Glomerular visceral epithelial cell (primary cell): ENCODE measurements around the gene PROX1.

Source experiments
- DNase-seq: peaks from one replicate; pipeline ENCODE4 v3.0.0-alpha.2; 2016; ENCODE audit errors: extremely low spot score

Gene PROX1, protein sequence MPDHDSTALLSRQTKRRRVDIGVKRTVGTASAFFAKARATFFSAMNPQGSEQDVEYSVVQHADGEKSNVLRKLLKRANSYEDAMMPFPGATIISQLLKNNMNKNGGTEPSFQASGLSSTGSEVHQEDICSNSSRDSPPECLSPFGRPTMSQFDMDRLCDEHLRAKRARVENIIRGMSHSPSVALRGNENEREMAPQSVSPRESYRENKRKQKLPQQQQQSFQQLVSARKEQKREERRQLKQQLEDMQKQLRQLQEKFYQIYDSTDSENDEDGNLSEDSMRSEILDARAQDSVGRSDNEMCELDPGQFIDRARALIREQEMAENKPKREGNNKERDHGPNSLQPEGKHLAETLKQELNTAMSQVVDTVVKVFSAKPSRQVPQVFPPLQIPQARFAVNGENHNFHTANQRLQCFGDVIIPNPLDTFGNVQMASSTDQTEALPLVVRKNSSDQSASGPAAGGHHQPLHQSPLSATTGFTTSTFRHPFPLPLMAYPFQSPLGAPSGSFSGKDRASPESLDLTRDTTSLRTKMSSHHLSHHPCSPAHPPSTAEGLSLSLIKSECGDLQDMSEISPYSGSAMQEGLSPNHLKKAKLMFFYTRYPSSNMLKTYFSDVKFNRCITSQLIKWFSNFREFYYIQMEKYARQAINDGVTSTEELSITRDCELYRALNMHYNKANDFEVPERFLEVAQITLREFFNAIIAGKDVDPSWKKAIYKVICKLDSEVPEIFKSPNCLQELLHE

DNA sequence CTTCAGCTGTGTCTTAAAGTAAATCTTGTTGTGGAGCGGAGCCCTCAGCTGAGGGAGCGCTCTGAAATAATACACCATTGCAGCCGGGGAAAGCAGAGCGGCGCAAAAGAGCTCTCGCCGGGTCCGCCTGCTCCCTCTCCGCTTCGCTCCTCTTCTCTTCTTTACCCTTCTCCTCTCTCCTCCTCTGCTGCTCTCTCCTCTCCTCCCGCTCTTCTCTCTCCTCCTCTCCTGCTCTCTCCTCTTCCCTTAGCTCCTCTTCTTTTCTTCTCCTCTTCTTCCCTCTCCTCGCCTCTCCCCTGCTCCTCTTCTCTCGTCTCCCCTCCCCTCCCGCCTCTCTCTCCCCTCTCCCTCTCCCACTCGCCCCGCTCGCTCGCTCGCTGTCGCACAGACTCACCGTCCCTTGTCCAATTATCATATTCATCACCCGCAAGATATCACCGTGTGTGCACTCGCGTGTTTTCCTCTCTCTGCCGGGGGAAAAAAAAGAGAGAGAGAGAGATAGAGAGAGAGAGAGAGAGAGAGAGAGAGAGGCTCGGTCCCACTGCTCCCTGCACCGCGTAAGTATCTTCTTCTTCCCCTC, at the start of gene PROX1:
Gene PROX1 (plus strand): TSS at position 47 of the 580 bp plus-strand sequence. CDS start 8,563 bp downstream, outside the sequence.
- peak; percentile 67 for DNase-seq

DNA sequence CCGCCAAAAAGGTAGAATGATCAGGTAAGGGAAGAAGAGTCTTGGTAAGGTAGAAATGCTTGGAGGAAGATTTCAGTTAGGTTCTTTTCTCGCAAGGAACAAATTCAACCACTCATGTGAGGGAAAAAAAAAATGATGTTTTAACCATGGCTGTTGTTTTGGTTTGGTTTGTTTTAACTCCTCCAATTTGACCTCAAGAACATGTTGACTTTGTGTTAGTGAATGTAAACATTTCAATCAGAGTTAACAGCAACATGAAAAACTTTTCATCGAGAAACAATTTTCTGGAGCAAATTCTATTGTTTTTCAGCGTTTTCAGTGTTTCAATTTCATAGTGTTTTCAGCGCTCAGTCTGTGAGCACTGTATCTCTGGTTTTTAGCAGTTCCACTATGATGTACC, 49.0 kb upstream of the PROX1 start:
- no peak for DNase-seq

DNA sequence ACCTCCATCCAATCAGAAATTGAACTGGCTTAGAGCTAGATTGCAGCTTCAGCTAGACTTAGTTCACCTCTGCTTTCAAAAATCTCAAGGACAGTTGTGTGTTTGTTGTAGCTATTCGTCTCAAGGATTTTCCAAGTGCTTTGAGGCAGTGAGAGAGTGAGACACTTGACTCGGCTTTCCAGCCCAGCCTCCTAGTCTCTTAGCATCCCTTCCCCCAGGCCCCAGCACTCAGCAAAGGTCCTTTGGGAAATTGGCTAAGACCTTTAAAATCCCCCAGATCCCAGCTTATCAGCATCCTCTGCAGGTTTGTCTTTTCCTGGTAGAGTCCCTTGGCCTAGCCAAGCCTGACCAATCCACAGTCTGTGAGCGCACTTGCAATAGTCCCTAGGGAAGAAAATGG, 47.9 kb upstream of the PROX1 start:
- no peak for DNase-seq

DNA sequence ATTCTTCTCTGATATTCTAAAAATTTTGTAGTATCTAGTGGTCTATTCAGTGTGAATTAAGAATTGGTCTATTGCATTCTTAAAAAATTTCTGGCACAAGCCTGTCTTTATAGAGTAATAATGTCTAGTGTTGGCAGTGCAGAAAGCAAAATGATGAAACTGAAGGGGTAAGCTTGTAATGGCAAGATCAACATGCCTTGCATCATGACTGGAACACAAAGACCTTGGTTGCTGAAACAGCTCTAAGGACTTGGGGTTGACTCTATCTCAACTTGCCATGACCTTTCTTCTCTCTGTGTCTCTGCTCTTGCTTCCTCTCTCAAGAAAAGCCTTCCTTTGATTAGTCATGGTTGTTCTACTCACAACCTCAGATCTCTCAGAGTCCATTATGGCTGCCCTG, 46.8 kb upstream of the PROX1 start:
- no peak for DNase-seq

DNA sequence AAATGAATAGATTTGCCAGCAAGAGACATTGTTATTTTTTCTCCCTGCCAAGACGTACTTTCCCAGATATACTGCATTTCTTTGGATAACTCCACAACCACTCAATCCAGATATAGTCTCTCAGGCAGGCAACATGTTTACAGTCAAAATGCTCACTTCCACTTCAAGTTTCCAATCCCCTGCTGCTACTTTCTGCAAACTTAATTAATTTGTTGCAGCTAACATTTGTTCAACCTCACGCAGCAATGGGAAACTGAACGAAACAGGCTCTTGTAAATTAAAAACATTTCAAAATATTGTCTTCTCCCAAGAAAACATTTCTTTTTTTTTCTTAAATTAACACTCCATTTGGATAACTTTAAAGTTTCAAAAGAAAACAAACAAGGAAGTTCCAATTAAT, 45.7 kb upstream of the PROX1 start:
- no peak for DNase-seq

DNA sequence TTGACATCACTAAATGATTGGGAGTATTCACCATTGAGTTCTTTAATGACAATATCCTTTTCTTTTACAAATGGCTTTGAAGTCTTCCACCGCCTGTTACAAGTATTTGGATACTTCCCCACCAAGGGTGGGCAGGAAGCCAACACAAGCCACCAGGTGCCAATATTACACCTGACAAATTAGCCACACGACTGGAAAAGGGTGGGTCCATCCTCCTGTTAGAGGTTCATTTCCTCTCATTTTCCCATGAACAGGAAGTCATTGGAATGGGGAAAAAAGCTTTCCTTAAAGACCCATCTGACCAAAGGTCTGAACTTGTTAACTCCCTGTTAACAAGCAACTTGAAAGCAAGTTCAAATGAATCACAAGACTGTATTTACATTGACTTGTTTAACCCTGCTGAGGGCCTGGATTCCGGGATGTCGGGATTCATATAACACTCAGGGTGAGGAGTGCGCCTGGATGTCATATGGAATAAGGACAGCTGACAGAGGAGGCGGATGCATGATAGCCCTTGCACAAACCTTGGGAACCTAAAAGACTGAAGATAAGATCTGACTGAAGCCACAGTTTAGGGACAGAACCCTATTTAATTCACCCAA, 40.5 kb upstream of the PROX1 start:
- no peak for DNase-seq

DNA sequence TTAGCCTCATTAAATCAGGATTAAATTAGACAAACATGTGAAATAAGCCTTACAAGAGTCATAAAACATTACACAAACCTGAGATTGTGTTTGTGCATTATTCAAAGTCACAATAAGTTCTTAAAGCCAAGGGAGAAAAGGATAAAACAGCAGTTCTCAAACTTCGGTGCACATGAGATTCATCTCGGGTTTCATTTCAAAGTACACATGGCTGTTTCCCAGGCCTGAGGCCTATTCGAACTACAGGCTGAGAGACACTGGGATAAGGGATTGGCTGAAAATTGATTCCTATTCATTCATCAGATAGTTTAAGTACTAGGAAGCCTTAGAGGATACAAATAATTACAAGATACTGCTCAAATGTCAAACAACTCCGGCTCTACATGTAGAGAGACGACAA, 35.9 kb upstream of the PROX1 start:
- DNase-seq = no peak

DNA sequence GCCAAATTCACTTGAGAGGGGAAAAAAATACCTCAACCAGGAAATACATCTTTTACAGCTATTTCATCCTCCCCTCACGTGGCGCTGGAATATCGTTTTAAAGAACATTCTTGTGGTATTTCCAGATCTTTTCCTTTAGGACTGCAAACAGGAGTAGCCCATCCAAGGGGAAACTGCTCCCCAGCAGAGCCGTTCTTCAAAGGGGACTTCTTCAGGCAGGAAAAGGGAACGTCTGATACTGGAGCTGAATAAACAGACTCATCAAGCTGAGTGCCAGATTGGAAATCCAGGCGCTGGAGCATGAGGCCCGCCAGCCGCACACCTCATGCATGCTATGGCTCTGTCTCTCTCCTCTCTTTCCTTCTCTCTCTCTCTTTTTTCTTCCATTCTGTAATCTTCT, 34.0 kb upstream of the PROX1 start:
- DNase-seq = no peak

DNA sequence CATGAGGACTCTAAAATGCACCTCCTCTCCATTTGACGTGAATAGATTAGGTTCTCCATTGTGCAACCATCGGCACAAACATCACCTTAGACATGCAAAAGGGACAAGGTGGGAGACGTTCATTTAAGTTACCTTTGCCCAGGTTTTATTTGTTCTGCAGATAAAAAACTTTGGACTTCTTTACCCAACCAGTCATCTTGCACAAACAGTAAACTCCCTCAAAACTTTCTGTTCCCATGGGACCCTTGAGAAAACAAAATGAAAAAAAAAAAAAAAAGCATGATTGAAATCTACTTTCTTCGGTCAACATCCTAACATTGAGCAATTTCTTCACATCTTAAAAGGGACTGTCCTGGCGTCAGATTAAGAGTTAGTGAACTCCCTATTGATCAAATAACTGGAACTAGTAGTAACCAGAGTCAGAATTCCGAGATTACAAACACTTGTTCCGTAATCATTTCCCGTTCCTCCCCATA, 31.4 kb upstream of the PROX1 start:
- no peak for DNase-seq

DNA sequence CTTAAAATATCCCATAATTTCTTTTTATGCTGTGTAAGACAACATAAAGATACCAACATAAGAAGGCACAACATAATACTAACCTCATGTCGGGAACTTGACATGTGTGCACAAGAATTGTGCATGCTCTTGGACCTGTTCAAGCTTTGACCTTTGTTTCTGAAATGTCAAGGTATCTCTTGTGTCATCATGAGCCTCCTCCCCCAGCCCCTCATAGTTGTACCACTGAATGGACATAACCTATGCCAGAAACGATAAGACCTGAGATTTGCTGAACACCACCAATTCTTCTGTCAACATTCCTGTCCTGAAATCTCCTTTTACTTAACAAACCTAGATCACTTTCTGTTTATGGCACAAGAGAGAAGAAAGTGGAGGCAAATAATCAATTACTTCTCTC, 29.4 kb upstream of the PROX1 start:
- no peak for DNase-seq

DNA sequence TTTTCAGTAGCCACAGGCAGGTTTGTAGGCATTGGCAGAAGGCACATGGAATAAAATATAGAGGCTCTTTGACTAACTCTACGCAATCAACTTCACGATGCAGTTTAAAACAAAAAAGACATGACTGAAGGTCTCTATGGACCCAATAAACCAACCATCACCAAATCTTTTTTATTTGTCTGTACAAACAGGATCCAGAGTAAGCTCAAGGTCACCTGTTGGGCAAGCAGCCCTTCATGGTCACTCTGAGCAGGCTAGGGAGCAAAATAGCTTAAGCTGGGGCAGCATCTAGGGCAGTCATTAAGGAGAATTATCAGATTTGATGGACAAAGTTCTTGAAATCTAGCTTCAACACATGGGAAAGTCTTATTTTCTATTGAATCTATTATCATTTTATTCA, 26.8 kb upstream of the PROX1 start:
- DNase-seq = no peak

DNA sequence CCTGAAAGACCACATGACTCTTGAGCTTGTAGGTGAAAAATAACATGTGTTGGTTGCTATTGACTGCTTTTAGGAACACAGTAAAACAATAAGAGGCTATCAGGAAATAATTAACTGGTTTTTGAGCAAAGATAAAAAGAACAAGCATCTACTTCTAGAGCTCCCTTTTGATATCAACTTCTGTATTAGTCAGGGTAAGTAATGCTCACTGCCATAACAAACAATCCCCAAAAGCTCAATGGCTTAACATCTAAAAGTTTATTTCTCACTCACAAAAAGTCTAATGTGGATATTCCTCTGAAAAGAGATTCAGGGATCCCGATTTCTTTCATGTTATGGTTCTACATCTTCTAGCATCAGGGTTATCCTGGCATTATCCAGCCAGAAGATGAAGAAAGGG, 25.3 kb upstream of the PROX1 start:
- no peak for DNase-seq

DNA sequence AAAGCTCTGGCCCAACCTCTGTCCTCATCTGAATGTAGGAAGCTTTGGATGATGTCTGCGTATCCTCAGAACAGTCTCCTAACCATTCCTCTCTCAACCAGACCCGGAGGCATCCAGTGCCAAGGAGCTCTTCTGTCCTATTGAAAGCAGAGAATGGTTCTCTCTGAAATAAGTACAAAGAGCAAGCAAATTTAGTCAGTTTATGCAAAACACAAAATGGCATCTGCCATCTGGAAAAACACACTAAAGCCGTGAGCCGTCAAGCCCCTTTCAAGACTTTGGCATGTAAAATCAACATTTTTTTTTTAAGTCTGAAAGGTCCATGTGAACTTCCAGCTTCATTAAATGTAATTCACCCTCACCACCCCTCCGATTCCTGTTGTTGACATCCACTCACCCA, 21.7 kb upstream of the PROX1 start:
- DNase-seq = no peak

DNA sequence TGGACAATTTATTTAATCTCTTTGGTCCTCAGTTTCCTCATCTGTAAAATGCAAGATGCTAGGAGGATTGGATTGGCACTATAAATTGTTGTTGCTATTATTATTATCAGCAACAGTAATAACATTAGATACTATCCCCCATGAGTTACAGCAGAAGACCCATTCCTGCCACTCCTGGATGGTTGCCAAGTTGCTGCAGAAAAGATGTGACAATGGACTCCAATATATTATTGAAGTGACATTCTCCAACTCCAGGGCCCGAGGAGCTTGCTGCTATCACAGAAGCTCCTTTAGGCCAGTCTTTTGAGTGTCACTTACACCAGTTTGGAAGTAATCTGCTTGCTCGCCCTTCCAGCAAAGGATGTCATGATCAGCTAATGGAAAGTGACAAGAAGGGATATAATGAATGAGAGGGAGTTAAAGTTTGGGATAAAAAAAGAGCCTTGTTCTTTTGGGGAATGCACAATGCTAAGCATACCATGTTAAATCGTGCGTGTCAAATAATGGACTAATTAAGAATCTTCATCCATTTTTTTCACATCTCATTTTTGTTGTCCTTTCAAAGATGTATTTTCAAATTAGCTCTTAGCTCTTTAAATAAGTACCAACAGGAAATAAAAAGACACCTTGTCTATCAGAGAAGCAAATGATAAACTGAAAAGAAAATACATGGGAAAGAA, 19.5 kb upstream of the PROX1 start:
- no peak for DNase-seq

DNA sequence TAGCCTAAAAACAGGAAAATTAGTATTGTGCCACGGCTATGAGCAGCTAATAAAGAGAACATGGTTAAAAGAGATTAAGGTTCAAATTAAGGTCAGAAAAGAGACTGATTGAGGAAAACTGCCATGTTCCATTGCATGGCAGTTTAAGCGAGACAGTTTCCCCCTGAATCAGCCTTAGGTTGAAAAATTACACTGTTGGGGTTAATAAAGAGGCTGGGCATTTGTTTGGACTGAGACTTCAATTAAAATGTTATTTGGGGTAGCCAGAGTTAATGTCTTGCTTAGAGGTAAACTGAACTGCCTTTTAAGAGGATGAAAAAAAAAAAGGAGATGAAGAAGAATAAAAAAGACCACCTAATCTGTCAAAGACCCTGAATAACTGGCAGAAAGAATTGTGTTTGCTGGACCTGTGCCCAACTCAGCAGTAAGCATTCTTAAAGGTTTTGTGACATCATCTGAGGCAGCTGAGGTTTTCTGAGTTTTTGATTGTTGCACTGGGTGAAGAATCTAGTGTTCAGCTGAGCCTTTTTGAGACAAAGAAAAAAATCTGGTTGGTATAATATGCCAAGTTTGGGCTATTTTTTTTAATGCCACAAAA, 17.7 kb upstream of the PROX1 start:
- DNase-seq = no peak

DNA sequence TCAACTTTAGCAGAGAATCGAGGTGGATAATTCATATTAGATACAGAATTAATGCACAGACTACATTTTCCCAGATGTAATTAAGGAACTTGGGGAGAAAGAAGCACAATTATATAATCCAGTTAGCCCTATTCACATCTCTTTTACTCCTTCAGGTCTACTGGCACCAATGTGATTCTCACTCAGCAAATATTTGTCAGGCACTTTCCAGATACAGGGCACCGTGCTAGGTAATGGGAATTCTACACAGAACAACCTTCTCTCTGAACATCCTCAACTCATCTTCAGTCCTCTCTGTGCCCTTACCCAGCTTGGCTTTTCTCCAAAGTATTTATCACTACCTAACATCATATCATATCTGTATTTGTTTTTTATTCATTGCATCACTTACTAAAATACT, 15.6 kb upstream of the PROX1 start:
- DNase-seq = no peak

DNA sequence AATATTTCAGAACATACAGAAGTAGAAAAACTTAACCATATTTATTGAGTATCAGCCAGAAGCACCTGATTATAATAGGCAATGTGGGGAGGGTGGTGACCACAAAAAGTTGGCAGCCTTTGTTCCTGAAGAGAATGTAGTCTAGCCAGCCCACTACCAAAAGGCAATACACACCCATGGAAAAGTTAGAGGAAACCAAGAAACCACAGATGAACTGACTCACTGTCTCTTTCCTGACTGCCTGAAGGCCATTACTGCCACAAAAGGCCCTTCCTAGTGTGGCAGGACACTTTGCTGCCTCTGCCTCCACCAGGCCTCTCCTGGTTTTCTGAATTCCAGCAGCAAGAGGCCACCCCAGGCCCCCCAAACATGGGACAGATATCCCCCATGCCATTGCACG, 14.6 kb upstream of the PROX1 start:
- no peak for DNase-seq

DNA sequence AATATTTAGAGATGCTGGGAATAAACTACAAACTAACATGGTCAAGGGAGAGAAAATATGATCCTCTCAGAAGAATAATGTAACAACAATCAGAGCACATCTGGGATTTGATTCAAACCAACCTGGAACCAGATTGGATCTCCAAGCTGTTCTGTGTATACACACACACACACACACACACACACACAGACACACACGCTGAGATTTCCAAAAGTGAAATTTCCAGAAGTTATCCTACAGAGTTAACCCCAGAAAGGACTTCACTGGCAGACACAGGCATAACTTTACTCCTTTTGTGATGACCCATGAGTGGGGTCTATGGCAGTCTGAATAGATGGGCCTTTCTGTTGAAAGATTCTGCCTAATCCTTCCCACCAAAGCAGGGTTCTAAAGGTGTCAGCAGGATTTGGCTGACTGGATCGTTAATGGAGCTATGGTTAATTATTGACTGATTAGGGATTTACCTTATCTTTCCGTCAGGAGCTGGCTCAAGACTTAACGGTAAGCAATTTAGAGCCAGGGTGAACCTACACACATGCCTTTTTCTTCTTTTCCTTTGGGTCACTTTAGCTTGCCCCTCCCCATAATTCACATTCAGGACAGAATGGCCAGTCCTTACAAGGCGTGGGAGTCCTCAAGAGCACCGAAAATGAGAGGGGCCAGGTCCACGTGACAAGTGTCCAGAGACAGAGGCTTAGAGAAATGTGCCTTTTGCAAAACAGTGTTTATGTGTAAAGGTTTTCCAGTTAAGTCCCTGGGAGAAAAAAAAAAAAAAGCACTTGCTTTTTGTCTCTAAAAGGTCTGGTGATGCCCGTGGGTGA, 10.9 kb upstream of the PROX1 start:
- no peak for DNase-seq

DNA sequence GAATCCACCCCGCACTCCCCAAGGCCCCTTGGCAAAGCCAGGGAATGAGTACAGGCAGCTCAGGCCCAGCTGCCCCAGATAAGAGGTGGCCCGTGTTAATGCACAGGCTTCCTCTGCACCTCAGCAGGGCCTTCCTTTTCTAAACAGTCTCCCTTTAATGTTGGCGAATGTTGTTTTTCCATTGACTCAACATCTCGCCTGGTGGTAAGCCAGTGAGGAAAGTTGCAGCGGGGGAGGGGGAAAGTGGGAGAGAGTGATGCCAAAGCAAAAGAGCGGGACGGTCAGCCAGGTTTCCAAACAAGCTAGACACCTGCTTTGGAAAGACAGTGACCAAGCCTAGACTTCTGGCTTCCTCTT, 10.3 kb upstream of the PROX1 start:
- DNase-seq = no peak

DNA sequence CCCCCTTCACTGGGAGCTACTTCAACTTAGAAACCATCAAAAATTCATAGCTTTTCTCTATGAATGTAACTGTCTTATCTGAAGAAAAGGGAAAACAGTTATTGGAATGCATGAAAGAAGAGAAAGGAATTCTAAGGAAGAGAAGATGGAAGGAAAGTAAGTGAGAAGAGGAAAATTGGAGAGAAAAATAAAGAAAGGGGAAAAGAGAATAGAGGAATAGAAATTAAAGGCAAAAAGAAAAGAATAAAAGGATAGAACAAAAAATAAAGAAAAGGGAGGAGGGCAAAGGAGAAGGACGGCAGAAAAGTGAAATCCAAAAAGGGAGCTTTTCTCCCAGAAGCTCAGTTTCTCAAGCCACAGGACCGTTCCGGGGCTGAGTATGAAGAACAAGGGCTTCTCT, 9.9 kb upstream of the PROX1 start:
- no peak for DNase-seq
